MM.1S (cell line): ENCODE results near the gene CROT.

Experiments
- DNase-seq: peaks from one replicate; pipeline ENCODE4 v3.0.0-alpha.2; 2015
- H2AFZ ChIP-seq: fragments of 300-600 bp; sonication (generic); 2 replicates; pipeline ENCODE4 v1.6.0; 2016; ENCODE audit warnings: antibody characterized with exemption, low read length
- H3F3A ChIP-seq: fragments of 300-600 bp; sonication (generic); 2 replicates; pipeline ENCODE4 v1.6.1; 2016; ENCODE audit warnings: mild to moderate bottlenecking, antibody characterized with exemption, low read length, moderate library complexity, mixed read lengths; ENCODE audit not compliant: insufficient read depth
- H3K27ac ChIP-seq: fragments of 300-600 bp; sonication (generic); 2 replicates; pipeline ENCODE4 v1.5.1; 2016; ENCODE audit warnings: mild to moderate bottlenecking, low read length
- H3K27me3 ChIP-seq: fragments of 300-600 bp; sonication (generic); replicated peaks from 2 replicates; pipeline ENCODE4 v1.6.0; 2016; ENCODE audit warnings: low read length; ENCODE audit not compliant: insufficient read depth
- H3K36me3 ChIP-seq: fragments of 300-600 bp; sonication (generic); replicated peaks from 2 replicates; pipeline ENCODE4 v1.6.1; 2016; ENCODE audit warnings: mild to moderate bottlenecking, low read length, mixed read lengths; ENCODE audit not compliant: insufficient read depth
- H3K4me1 ChIP-seq: fragments of 300-600 bp; sonication (generic); 2 replicates; pipeline ENCODE4 v1.6.1; 2016; ENCODE audit warnings: low read length, mixed read lengths
- H3K4me2 ChIP-seq: fragments of 300-600 bp; sonication (generic); 2 replicates; pipeline ENCODE4 v1.6.0; 2016; ENCODE audit warnings: low read depth, low read length
- H3K4me3 ChIP-seq: fragments of 300-600 bp; sonication (generic); 2 replicates; pipeline ENCODE4 v1.5.1; 2016; ENCODE audit warnings: low read length, mixed read lengths
- H3K79me2 ChIP-seq: fragments of 300-600 bp; sonication (generic); 2 replicates; pipeline ENCODE4 v1.6.1; 2016; ENCODE audit warnings: mixed run types, low read length, mixed read lengths
- H3K9ac ChIP-seq: fragments of 300-600 bp; sonication (generic); 2 replicates; pipeline ENCODE4 v1.6.1; 2016; ENCODE audit warnings: low read length, mixed read lengths
- H3K9me2 ChIP-seq: fragments of 300-600 bp; sonication (generic); replicated peaks from 2 replicates; pipeline ENCODE4 v1.6.1; 2016; ENCODE audit warnings: mild to moderate bottlenecking, low read length, mixed read lengths; ENCODE audit not compliant: insufficient read depth
- H3K9me3 ChIP-seq: fragments of 300-600 bp; sonication (generic); replicated peaks from 2 replicates; pipeline ENCODE4 v1.6.1; 2016; ENCODE audit warnings: mild to moderate bottlenecking, low read length, mixed read lengths; ENCODE audit not compliant: insufficient read depth
- H4K20me1 ChIP-seq: fragments of 300-600 bp; sonication (generic); 2 replicates; pipeline ENCODE4 v1.6.1; 2016; ENCODE audit warnings: mild to moderate bottlenecking, low read length, moderate library complexity, mixed read lengths; ENCODE audit not compliant: insufficient read depth
- EZH2 ChIP-seq: fragments of 300-600 bp; sonication (generic); optimal IDR thresholded peaks from 2 replicates; pipeline ENCODE3; 2017; ENCODE audit warnings: low read depth, mild to moderate bottlenecking, antibody characterized with exemption, low read length, mixed read lengths
- EZH2phosphoT487 ChIP-seq: fragments of 300-600 bp; sonication (generic); IDR thresholded peaks from 2 replicates; pipeline ENCODE4 v1.6.1; 2018; ENCODE audit warnings: antibody characterized with exemption, low read length
- TF ChIP-seq, protein P1 (sequence below): fragments of 300-600 bp; sonication (generic); IDR thresholded peaks from 2 replicates; pipeline ENCODE4 v1.5.1; 2016; ENCODE audit warnings: antibody characterized with exemption, low read length, mixed read lengths

The CROT gene

DNA sequence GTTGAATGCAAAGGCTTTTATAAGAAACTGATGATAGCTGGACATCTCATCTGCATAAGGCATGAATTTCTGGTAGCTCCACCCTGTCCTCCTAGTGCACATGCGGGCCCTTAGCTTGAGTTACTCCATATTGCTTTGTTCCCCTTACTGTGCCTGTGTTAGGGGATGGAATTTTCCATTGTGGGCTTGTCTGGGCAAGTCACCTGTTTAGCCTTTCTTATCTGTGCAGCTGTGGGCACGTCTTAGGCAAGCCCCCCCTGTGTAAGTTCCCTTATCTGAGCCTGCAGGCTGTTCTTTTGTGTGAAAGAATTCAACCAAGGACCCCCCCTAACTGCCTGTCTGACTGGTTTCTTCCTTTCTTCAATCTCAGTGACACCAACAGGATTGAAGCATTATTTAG lies 14.5 kb upstream of the CROT start:
- no peaks in the 10 kb centered on the region for H3K36me3 ChIP-seq
- H3K4me3 ChIP-seq, result no peak overlapping the region
- no peak overlapping the region for H3K27ac ChIP-seq
- H3K79me2 ChIP-seq, result no peaks in the 10 kb centered on the region
- no peaks in the 10 kb centered on the region; the same call in 1 of the 2 replicates for H3F3A ChIP-seq
- no peaks in the 10 kb centered on the region for H3K9me3 ChIP-seq
- no peak for DNase-seq
- no peak overlapping the region for H2AFZ ChIP-seq
- H3K9ac ChIP-seq, result no peak overlapping the region
- H3K9me2 ChIP-seq, result no peaks in the 10 kb centered on the region
- no peaks in the 10 kb centered on the region for H3K4me1 ChIP-seq
- no peaks in the 10 kb centered on the region for H4K20me1 ChIP-seq
- H3K4me2 ChIP-seq, result no peak overlapping the region
- no peaks in the 10 kb centered on the region for H3K27me3 ChIP-seq
- TF ChIP-seq EZH2phosphoT487 (no peak), EZH2 (no peak)
- TF ChIP-seq, protein P1, sequence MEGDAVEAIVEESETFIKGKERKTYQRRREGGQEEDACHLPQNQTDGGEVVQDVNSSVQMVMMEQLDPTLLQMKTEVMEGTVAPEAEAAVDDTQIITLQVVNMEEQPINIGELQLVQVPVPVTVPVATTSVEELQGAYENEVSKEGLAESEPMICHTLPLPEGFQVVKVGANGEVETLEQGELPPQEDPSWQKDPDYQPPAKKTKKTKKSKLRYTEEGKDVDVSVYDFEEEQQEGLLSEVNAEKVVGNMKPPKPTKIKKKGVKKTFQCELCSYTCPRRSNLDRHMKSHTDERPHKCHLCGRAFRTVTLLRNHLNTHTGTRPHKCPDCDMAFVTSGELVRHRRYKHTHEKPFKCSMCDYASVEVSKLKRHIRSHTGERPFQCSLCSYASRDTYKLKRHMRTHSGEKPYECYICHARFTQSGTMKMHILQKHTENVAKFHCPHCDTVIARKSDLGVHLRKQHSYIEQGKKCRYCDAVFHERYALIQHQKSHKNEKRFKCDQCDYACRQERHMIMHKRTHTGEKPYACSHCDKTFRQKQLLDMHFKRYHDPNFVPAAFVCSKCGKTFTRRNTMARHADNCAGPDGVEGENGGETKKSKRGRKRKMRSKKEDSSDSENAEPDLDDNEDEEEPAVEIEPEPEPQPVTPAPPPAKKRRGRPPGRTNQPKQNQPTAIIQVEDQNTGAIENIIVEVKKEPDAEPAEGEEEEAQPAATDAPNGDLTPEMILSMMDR, result no peak

DNA sequence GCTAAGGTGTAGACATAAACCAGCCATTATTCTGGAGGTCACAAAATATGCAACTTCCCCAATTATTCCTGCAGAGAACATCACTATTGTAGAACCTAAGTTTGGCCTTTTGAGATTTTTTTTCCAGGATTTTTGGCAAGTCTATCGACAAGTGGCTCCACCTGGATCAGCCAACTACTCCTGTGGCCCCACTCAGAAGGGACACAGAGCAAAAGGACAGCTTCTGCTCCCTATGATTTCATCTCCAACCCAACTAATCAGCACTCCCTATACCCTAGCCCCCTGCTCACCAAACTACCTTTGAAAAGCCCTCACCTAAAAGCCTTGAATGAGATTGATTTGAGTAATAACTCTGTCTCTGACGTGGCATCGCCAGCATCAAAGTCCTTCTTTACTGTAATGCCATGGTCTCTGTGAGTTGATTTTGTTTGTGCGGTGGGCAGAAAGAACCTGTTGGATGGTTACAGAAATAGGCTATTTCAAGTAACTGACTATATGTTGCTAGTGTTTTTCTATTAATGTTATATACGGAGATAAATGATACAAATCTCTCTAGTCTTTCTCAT lies 13.7 kb upstream of the CROT start:
- DNase-seq, result no peak
- Histone ChIP-seq H4K20me1 (no peaks in the 10 kb centered on the region), H3K27me3 (no peaks in the 10 kb centered on the region), H3K9ac (no peak overlapping the region), H3K27ac (no peak overlapping the region), H3F3A (no peaks in the 10 kb centered on the region; the same call in 1 of the 2 replicates), H3K4me1 (no peaks in the 10 kb centered on the region), H2AFZ (no peak overlapping the region), H3K79me2 (no peaks in the 10 kb centered on the region), H3K4me3 (no peak overlapping the region), H3K36me3 (no peaks in the 10 kb centered on the region), H3K9me3 (no peaks in the 10 kb centered on the region), H3K4me2 (no peak overlapping the region), H3K9me2 (no peaks in the 10 kb centered on the region)
- TF ChIP-seq EZH2phosphoT487 (no peak), EZH2 (no peak)
- TF ChIP-seq, protein P1, result no peak

DNA sequence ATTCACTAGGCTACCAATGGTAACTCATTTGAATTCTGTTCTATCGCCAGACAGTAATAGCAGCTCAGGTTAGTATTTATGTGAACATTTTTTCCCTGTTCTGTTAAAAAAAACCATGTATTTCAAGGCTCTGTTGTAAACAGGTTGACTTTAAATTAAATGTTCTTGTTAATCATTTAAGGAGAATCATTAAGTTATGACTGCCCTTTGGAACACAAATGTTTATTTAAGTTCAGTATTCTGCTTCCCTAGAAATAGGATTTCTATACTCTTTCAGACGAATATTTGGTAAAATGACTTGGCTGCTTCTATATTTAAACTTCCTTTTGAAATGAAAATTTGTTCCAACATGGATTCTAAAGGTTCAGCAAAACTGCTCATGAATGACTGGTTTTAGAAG lies 13.1 kb upstream of the CROT start:
- no peak for DNase-seq
- no peak overlapping the region for H3K4me2 ChIP-seq
- H3K9me3 ChIP-seq, result no peaks in the 10 kb centered on the region
- no peak overlapping the region for H2AFZ ChIP-seq
- H3K4me3 ChIP-seq, result no peak overlapping the region
- H3K79me2 ChIP-seq, result no peaks in the 10 kb centered on the region
- no peaks in the 10 kb centered on the region; the same call in 1 of the 2 replicates for H3F3A ChIP-seq
- H3K27ac ChIP-seq, result no peak overlapping the region
- TF ChIP-seq EZH2 (no peak), EZH2phosphoT487 (no peak)
- TF ChIP-seq, protein P1, result no peak
- no peaks in the 10 kb centered on the region for H3K4me1 ChIP-seq
- H3K9ac ChIP-seq, result no peak overlapping the region
- no peaks in the 10 kb centered on the region for H3K27me3 ChIP-seq
- no peaks in the 10 kb centered on the region for H4K20me1 ChIP-seq
- no peaks in the 10 kb centered on the region for H3K36me3 ChIP-seq
- no peaks in the 10 kb centered on the region for H3K9me2 ChIP-seq
